Rectal smooth muscle tissue (tissue), 1 donor: Measurements from ENCODE around the gene B3GALT6.
A peak's percentile ranks its signal among the peaks of the same experiment; 100 is the strongest.

Experiments used
- H3K27ac ChIP-seq: one replicate; pipeline ENCODE4 v1.7.0; 2013; ENCODE audit warnings: low read depth, low read length, inconsistent platforms
- H3K27me3 ChIP-seq: one replicate; pipeline ENCODE4 v1.7.0; 2013; ENCODE audit warnings: low read length; ENCODE audit not compliant: control insufficient read depth, insufficient read depth
- H3K36me3 ChIP-seq: one replicate; pipeline ENCODE4 v1.7.0; 2013; ENCODE audit warnings: low read length; ENCODE audit not compliant: control insufficient read depth, insufficient read depth
- H3K4me1 ChIP-seq: one replicate; pipeline ENCODE4 v1.7.0; 2013; ENCODE audit warnings: low read length; ENCODE audit not compliant: control insufficient read depth, insufficient read depth
- H3K4me3 ChIP-seq: one replicate; pipeline ENCODE4 v1.7.0; 2013; ENCODE audit warnings: low read length
- H3K9ac ChIP-seq: one replicate; pipeline ENCODE4 v1.7.0; 2013; ENCODE audit warnings: low read length

Gene B3GALT6

DNA sequence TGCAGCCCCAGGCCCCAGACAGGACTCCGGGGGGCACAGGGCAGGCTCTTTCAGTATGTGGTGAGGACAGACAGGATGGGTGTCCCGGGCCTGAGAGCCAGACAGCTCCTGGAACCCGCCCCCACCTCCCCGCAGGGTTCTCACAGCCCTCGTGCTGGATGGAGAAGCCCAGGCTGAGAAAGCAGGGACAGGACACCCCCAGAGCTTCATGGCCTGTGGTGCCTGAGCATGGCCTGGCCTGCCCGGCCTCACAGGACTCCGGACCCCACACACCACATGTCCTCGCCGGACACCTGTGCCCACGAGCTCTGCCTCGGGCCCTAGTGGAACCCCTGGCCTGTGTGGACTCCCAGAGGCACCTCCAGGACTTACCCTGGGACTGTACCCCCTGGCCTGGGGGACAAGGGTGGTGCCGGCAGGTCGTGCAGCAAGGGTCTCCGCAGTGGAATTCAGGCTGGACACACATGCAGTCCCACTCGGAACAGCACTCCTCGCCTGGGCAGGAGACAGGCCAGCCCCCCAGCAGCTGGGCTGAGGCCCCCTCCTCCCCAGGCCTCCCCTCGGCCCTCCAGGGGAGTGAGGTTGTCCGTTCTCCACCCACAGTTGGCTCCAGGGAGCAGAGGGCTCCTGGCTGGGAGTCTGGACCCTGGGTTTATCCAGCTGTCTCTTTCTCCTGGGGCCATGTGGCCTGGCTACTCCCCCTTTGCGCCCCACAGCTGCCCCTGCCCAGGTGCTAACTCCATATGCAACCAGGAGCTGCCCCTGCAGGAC lies 26.9 kb upstream of the B3GALT6 start:
- Histone ChIP-seq H3K36me3 (no peaks in the 10 kb centered on the region), H3K4me1 (peaks cover 5% of the 10 kb centered on the region), H3K27ac (no peak overlapping the region), H3K27me3 (peaks cover 24% of the 10 kb centered on the region), H3K9ac (no peak overlapping the region), H3K4me3 (no peak overlapping the region)

DNA sequence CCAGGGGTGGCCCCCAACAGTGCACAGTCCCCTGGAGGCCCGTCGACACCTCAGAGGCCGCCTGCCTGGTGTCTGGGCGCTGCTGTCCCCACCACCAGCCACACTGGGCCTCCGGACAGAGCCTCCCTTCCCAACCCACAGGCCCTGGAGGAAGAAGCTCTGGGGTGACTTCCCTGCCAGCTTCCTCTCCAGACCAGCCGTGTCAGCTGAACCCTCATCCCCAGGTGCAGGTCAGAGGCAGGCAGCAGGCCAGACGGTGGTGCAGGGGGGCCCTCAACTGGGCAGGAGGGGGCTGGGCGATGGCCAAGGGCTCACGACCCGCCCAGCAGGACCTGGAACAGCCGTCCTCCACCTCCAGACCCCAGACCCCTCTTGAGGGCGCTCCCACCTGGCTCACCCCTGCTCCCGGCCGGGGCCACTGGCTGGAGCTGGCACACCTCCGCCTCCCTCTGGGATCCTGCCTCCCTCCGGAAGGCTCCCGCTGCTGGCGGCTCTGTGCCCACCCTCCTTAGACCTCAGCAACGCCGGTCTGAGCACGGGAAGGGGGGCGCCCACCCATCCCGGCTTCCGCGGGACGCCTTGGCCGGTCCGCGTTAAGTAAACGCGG lies 26.2 kb upstream of the B3GALT6 start:
- Histone ChIP-seq H3K36me3 (no peaks in the 10 kb centered on the region), H3K27me3 (peaks cover 24% of the 10 kb centered on the region), H3K4me3 (peak overlapping the region; percentile 21), H3K4me1 (peaks cover 5% of the 10 kb centered on the region), H3K9ac (no peak overlapping the region), H3K27ac (no peak overlapping the region)

GRCh38 chr1:1206376-1206965 lies 25.6 kb upstream of the B3GALT6 start, which contains the start of gene TNFRSF18:
TNFRSF18 (minus strand) TSS chr1:1206592; CDS start chr1:1206571, 21 bp downstream.
- no peaks in the 10 kb centered on the region for H3K36me3 ChIP-seq
- peaks cover 5% of the 10 kb centered on the region for H3K4me1 ChIP-seq
- H3K27me3 ChIP-seq = peaks cover 24% of the 10 kb centered on the region
- no peak within 1 kb of the TSS for H3K27ac ChIP-seq
- peak within 1 kb of the TSS; percentile 21 for H3K4me3 ChIP-seq
- no peak within 1 kb of the TSS for H3K9ac ChIP-seq

GRCh38 chr1:1206966-1207531 lies 25.0 kb upstream of the B3GALT6 start:
- peaks cover 5% of the 10 kb centered on the region for H3K4me1 ChIP-seq
- no peak overlapping the region for H3K27ac ChIP-seq

DNA sequence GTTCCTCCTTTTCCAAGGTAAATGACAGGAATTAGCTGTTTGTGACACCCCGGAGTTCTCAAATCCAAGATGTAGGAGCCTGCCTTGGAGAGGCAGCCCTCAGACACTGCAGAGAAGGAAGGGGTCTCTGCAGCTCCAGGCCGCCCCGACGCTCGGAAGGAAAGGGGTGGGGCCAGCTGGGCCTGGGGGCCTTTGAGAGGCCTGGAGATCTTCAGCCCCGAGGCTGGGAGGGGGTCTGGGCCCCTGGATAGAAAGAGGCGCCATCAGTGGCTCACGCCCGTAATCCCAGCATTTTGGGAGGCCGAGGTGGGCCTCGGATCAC lies 24.5 kb upstream of the B3GALT6 start:
- H3K9ac ChIP-seq = no peak overlapping the region
- no peaks in the 10 kb centered on the region for H3K36me3 ChIP-seq
- peaks cover 5% of the 10 kb centered on the region for H3K4me1 ChIP-seq
- H3K4me3 ChIP-seq = no peak overlapping the region
- peaks cover 24% of the 10 kb centered on the region for H3K27me3 ChIP-seq
- no peak overlapping the region for H3K27ac ChIP-seq

More at GRCh38 chr1:1206966-1207531, 25.0 kb upstream of the B3GALT6 start:
- Histone ChIP-seq H3K9ac (no peak overlapping the region), H3K36me3 (no peaks in the 10 kb centered on the region), H3K4me3 (no peak overlapping the region), H3K27me3 (peaks cover 24% of the 10 kb centered on the region)

- Histone ChIP-seq H3K27me3 (peaks cover 26% of the 10 kb centered on the region), H3K4me3 (peak overlapping the region; percentile 32), H3K36me3 (no peaks in the 10 kb centered on the region), H3K4me1 (peaks cover 5% of the 10 kb centered on the region), H3K27ac (no peak overlapping the region), H3K9ac (no peak overlapping the region)
Observed at GRCh38 chr1:1208713-1209433, 23.2 kb upstream of the B3GALT6 start.

DNA sequence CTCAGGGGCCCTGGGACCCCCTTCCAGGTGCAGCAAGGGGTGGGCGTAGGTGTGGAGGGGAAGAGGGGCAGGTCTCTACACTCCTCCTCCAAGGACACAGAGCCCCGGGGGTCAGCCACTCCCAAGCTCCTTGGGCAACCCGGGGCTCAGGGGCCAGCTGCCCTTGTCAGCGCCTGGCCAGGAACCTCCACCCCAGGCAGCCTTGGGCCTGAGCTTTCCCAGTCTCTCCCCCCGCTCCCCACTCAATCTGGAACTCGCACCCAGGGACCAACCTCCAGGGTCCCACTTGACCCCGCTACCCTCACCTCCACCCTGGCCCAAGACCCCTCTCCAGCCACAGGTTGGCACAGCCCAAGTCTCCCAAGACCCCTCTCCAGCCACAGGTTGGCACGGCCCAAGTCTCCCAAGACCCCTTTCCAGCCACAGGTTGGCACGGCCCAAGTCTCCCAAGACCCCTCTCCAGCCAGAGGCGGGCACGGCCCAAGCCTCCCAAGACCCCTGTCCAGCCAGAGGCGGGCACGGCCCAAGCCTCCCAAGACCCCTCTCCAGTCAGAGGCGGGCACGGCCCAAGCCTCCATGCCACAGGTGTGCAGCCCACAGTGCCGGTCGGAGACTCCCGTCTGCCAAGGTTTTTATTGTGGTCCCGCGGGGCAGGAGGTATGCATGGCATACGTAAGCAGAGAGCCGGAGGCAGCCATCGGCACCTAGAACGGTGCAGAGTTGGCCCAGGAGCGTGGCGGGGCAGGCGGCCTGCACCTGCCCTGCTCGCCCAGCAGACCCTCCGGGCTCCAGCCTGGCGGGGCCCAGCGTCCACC lies 21.1 kb upstream of the B3GALT6 start:
- H3K36me3 ChIP-seq = peaks cover 3% of the 10 kb centered on the region
- H3K27ac ChIP-seq = no peak overlapping the region
- no peak overlapping the region for H3K9ac ChIP-seq
- H3K4me3 ChIP-seq = no peak overlapping the region
- H3K4me1 ChIP-seq = peaks cover 5% of the 10 kb centered on the region
- H3K27me3 ChIP-seq = peaks cover 15% of the 10 kb centered on the region

- H3K36me3 ChIP-seq = peaks cover 8% of the 10 kb centered on the region
- H3K4me1 ChIP-seq = peaks cover 3% of the 10 kb centered on the region
- peaks cover 7% of the 10 kb centered on the region for H3K27me3 ChIP-seq
- no peak overlapping the region for H3K27ac ChIP-seq
- H3K9ac ChIP-seq = no peak overlapping the region
- no peak overlapping the region for H3K4me3 ChIP-seq
Observed at GRCh38 chr1:1211541-1212441, 20.2 kb upstream of the B3GALT6 start.

DNA sequence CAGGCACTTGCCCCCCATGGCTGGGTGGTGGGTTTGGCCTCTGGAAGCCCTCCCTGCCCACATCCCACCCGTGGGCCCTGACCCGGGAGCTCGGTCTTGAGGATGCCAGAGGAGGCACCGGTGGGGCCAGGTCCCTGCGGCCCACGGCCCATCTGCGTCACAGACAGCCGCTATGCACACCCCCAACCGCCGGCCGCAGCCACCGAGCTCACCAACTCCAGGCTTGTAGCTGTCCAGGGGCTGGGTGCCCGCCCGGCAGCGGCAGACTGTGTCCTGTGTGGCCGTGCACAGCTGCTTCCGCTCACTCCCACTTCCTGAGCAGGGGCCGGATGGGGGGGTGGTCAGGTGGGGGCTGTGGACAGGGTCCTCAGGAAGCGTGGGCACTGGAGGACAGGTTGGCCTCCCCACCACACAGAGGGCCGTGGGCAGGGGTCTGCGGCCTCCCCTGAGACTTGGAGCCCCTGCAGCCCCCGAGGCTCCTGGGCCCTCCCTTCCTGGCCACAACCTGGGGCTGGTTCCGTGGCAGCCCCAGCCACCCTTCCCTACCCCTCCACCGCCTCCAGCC lies 19.2 kb upstream of the B3GALT6 start:
- Histone ChIP-seq H3K4me1 (peaks cover 3% of the 10 kb centered on the region), H3K9ac (no peak overlapping the region), H3K27ac (no peak overlapping the region), H3K36me3 (peaks cover 8% of the 10 kb centered on the region), H3K4me3 (peak overlapping the region; percentile 41), H3K27me3 (peaks cover 2% of the 10 kb centered on the region)

GRCh38 chr1:1213345-1214265 lies 18.4 kb upstream of the B3GALT6 start, which contains the start of gene TNFRSF4:
TNFRSF4 (minus strand) TSS chr1:1214153; CDS start chr1:1214127, 26 bp downstream.
- no peak within 1 kb of the TSS for H3K9ac ChIP-seq
- no peak within 1 kb of the TSS for H3K27ac ChIP-seq
- peaks cover 12% of the 10 kb centered on the region for H3K36me3 ChIP-seq
- peaks cover 2% of the 10 kb centered on the region for H3K27me3 ChIP-seq
- no peaks in the 10 kb centered on the region for H3K4me1 ChIP-seq
- H3K4me3 ChIP-seq = peak within 1 kb of the TSS; percentile 8
